ENCODE data around the gene NAALADL2. TPM values are rescaled to one million over a fixed set of nuclear protein-coding genes. Genes with fewer than 3 reads are reported as not detected.
"Not testable (repeated sequence)": the region's sequence is repeated elsewhere in the genome, so short reads cannot be mapped to it uniquely, and the experiment has no call there.

The NAALADL2 gene
- total RNA-seq, 1 donor from 2014 or later = 14.8 TPM

GRCh38 chr3:175731543-175731942 is 872.4 kb downstream of the NAALADL2 start:
- no peak for DNase-seq (ENCODE audit: low read depth)

- no peak for DNase-seq (ENCODE audit: low read depth)
Measured at GRCh38 chr3:175732017-175732416, 872.9 kb downstream of the NAALADL2 start.

DNA sequence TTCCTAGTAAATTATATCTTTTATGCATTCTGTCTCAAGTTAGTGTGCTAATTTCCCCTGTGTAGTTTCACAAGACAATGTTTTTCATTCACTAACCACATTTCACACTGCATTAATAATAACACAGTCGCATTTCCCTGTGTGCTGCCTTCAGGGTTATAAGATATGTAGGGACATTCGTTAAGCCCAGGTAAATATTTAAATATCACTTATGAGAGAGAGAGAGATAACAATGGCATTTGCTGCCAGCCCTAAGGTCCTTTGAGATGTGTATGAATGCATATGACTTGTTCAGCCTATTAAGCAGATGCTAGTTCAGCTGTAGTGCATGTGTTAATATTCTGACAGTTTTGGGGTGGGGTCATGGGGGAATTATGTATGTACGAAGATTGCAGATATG is 876.7 kb downstream of the NAALADL2 start:
- DNase-seq (ENCODE audit: low read depth) = no peak

- DNase-seq (ENCODE audit: low read depth) = no peak
Measured at GRCh38 chr3:175737646-175738572, 878.8 kb downstream of the NAALADL2 start.

GRCh38 chr3:175741951-175742350 is 882.8 kb downstream of the NAALADL2 start:
- DNase-seq (ENCODE audit: low read depth) = no peak

DNA sequence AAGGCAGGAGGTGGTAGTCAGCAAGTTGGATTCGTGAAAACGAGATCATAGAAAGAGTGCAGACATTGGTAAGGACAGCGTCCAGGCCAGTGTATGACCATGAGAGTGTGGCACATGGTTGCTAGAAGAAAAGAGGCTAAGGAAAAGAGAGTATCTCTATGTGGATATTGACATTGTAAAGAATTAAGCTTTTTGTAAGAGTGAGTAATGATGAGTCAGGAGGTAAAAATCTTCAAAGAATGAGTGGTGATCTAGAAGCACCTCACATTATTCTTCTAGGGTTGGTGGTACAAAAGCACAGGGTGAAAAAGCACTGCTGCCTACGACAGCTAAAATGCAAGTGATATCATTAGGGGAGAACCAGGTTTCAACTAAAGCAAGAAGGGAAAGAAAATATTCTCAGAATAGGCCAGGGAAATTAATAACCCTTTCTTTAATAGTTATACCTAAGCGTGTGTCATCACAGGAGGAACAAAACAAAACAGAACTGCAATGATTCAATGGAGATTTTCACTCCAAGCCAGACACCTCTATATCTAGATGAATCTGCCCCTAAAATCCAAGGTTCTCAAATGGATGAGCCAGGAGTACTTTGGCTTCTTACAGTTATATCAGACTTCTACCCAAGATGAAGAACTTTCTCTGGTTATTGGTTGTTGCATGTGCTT is 884.7 kb downstream of the NAALADL2 start:
- no peak for DNase-seq (ENCODE audit: low read depth)

GRCh38 chr3:175746308-175746707 is 887.2 kb downstream of the NAALADL2 start:
- no peak for DNase-seq (ENCODE audit: low read depth)

DNA sequence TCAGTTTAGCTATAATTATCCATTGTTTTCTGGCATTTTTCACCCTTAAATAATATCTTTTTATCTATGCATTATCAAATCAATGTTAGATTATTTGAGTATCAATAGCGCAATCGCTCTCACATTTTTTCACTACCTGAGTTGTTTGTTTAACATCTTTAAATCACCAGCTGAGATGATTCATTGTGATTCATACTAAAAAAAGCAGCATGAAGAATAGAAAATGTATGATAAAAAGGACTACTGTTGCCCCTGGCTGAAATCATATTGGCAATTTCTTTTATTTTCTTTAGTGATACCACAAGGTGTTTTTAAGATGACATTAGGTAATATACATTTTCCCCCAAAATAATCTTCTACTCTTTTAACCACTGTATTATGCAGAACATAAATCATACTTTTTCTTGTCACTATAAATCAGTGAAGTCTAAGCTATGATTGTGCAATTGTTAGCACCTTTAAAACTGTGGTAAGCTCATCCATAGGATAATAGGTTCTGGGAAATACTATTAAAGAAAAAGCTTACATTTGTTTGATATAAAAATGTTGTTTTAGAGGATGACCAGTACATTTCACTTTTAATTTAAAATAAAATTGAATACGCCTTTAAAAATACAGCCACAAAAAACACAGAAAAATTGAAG is 889.1 kb downstream of the NAALADL2 start:
- no peak for DNase-seq (ENCODE audit: low read depth)

DNA sequence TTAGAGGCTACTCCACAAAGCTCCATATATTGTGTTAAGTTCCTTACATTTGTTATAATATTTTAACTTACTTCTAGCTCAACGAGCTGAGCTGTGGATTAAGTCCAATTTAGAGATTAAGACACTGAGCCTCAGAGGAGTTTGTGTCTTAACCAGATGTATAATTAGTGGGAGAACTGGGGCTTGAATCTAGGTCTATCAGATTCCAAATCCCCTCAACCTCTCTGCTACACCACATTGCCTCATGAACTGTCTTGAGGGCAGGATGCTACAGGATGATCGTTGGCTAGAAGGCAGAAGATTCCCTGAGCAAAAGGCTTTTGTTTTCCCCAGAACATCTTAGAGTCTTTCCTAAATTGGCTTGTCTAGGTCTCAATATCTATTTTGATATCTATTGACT is 890.8 kb downstream of the NAALADL2 start:
- DNase-seq (ENCODE audit: low read depth) = no peak

GRCh38 chr3:175751089-175751488 is 892.0 kb downstream of the NAALADL2 start:
- DNase-seq (ENCODE audit: low read depth) = no peak

DNA sequence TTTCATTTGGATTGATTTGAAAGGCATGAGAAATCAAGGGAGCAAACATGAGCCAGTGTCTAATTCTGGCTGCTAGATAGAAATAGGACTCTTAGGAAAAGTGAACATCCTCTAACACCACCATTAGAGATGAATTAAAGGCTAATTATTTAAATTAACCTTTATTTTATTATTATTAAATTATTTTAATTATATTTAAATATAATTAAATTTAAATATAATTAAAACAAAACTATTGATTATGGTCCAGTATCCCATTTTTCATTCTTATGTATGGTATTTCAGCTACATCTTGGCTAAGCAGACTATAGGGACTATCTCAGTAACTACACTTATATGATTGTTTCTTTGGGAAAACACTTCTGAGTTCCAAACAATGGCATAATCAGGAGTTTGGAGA is 904.8 kb downstream of the NAALADL2 start:
- no peak for DNase-seq (ENCODE audit: low read depth)

GRCh38 chr3:175764722-175765121 is 905.6 kb downstream of the NAALADL2 start:
- DNase-seq (ENCODE audit: low read depth) = no peak

DNA sequence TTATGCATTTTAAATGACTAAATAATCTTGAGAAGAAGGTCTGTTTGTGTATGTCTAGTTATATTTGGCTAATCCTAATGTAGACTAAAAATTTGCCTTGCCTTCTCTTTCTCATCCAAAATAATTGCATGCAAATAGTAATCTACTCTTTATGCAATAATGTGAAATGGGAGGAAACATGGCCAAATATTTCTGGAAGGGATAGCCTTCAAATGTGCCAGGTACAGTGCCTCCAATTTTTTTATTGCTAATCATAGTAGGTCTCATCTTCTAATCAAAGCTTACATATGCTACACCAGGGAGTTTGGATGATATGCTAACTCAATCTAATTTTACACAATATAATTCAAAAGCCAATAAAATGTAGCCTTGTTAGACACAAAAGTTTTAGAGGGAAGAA is 911.3 kb downstream of the NAALADL2 start:
- no peak for DNase-seq (ENCODE audit: low read depth)

- peak; percentile 30 for DNase-seq (ENCODE audit: low read depth)
Measured at GRCh38 chr3:175777495-175777894, 918.4 kb downstream of the NAALADL2 start.

GRCh38 chr3:175777965-175778364 is 918.8 kb downstream of the NAALADL2 start:
- DNase-seq (ENCODE audit: low read depth) = no peak

DNA sequence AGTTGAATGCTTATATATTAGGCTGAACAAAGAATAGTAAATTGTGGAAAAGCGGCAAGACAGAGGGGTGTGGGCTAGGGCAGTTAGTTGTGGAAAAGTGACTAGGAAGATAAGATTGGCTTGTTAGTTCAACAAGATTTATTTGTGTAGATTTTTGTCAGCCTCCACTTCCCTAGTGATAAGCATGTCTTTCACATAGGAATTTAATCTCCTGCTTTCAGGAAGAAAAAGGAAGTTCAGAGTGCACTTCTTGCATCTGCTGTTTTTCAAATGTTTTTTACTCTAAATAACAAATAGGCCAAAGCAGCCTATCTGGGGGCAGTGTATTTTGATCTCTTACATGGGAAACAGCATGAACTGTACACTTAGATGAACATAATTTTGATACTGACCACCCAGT is 919.9 kb downstream of the NAALADL2 start:
- no peak for DNase-seq (ENCODE audit: low read depth)

DNA sequence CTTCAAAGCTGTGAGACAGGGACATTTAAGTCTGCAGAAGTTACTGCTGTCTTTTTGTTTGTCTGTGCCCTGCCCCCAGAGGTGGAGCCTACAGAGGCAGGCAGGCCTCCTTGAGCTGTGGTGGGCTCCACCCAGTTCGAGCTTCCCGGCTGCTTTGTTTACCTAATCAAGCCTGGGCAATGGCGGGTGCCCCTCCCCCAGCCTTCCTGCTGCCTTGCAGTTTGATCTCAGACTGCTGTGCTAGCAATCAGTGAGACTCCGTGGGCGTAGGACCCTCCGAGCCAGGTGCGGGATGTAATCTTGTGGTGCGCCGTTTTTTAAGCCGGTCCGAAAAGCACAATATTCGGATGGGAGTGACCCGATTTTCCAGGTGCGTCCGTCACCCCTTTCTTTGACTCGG is 928.0 kb downstream of the NAALADL2 start:
- not testable (repeated sequence) for DNase-seq (ENCODE audit: low read depth)

DNA sequence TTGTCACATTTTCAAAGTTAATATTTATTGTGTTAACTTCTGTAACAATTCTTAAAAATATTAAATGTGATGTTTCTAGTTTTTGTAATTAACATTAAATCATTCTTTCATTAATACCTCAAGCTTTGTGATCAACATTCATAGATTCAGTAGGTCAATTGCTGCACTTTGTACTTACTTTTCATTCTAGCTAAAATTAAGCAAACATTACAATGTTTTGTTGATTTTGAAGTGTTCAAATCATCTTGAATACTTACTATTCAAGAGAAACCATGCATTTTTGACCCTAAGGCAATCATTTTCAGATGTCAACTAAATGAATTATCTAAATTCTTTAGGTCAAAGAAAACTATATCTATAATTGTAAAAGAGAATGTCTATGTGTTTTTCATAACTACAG is 933.1 kb downstream of the NAALADL2 start:
- DNase-seq (ENCODE audit: low read depth) = no peak

- DNase-seq (ENCODE audit: low read depth) = no peak
Measured at GRCh38 chr3:175798326-175798725, 939.2 kb downstream of the NAALADL2 start.

GRCh38 chr3:175805825-175806224 is 946.7 kb downstream of the NAALADL2 start:
- no peak for DNase-seq (ENCODE audit: low read depth)

DNA sequence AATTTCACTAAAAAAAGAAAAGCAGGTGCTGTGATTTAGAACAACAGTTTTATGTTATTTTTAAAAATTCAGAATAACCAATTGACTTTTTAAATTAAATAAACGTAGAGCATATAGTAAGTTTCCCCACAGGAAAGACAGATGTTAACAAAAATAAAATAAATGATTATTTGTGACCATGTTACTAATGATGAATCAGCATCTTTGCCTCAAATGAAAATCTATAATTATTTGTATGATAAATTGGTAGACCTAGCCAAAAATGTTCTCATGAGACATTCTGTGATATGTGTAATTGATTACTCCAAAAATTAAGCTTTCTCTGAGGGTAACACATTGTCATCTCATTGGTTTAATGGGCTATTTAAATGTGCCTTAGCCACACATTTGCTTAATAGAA is 948.0 kb downstream of the NAALADL2 start:
- DNase-seq (ENCODE audit: low read depth) = no peak

DNA sequence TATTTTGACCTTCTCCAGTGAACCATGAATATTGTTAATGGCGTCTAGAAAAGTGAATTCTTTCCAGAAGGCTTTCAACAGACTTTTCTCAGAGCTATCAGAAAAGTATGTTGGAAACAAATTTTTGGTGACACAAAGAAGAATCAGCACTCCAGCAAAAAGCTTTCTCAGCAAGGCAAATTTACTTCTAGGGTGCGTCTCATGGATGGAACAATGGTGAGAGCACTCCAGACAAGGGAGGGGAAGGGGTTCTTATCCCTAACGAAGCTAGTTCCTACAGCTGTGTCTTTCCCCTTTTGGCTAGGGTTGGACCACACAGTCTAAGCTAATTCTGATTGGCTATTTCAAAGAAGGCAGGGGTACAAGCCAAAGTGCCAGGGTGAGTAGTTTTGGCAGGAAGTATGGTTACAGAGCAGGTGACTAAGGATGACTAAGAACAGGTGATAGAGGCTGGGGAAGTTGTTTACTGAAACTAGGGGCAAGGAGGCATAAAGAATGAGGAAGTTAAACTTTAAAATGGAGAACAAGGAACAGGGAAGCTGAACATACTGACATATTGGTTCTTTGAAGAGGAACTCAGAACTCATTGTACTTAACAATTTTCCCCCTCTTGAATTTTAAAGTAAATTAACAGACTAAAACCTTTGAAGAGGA is 959.8 kb downstream of the NAALADL2 start:
- no peak for DNase-seq (ENCODE audit: low read depth)
